ENCODE measurements around the gene NACA2. TPM values are rescaled to one million over a fixed set of nuclear protein-coding genes. Genes with fewer than 3 reads are reported as not detected.

NACA2 gene
- total and polyA plus RNA-seq, 11 donors, result 0.11 TPM; not detected in 10

- intact Hi-C loops (cut with DNase I), result no loop called here
- ATAC-seq (no peak), DNase-seq (no peak)
- Histone ChIP-seq H3K27ac (no peak overlapping the region), H3K36me3 (no peaks in the 10 kb centered on the region), H3K4me3 (no peak overlapping the region), H3K27me3 (peaks cover 0 to 4% (median 0%) of the 10 kb centered on the region in 9 donors), H3K4me1 (no peaks in the 10 kb centered on the region), H3K9me3 (no peaks in the 10 kb centered on the region)
- TF ChIP-seq POLR2A (IDR thresholded peaks at IDR 0.05), result no peak
- no peak for TF ChIP-seq CTCF (IDR thresholded peaks at IDR 0.05)
- WGBS, 4 donors, result 19 to 32% (median 27%) methylated on average over 2 of the region's 2 CpGs
These were observed 36.6 kb upstream of the NACA2 start for GRCh38 chr17:61627658-61628057.

GRCh38 chr17:61627125-61627524 lies 36.1 kb upstream of the NACA2 start:
- Histone ChIP-seq H3K27me3 (peaks cover 0 to 4% (median 0%) of the 10 kb centered on the region in 9 donors), H3K4me1 (no peaks in the 10 kb centered on the region), H3K27ac (no peak overlapping the region), H3K4me3 (no peak overlapping the region), H3K36me3 (no peaks in the 10 kb centered on the region), H3K9me3 (no peaks in the 10 kb centered on the region)
- intact Hi-C loops (cut with DNase I), result no loop called here
- TF ChIP-seq POLR2A (IDR thresholded peaks at IDR 0.05) (no peak), CTCF (IDR thresholded peaks at IDR 0.05) (no peak)
- DNase-seq (no peak), ATAC-seq (no peak)

GRCh38 chr17:61625564-61625963 lies 34.5 kb upstream of the NACA2 start:
- no peaks in the 10 kb centered on the region for H3K36me3 ChIP-seq

GRCh38 chr17:61624951-61625350 lies 33.9 kb upstream of the NACA2 start:
- Histone ChIP-seq H3K9me3 (peaks cover 0 to 11% (median 2%) of the 10 kb centered on the region in 12 donors), H3K27me3 (peaks cover 0 to 4% (median 0%) of the 10 kb centered on the region in 9 donors), H3K4me3 (no peak overlapping the region), H3K36me3 (no peaks in the 10 kb centered on the region), H3K27ac (no peak overlapping the region), H3K4me1 (no peaks in the 10 kb centered on the region)
- ATAC-seq, result no peak
- WGBS, 4 donors, result 72 to 77% (median 76%) methylated on average over 1 of the region's 1 CpG
- DNase-seq, result no peak
- intact Hi-C loops (cut with DNase I), result no loop called here
- TF ChIP-seq POLR2A (IDR thresholded peaks at IDR 0.05), result no peak
- no peak for TF ChIP-seq CTCF (IDR thresholded peaks at IDR 0.05)

More at GRCh38 chr17:61625564-61625963, 34.5 kb upstream of the NACA2 start:
- TF ChIP-seq POLR2A (IDR thresholded peaks at IDR 0.05), result no peak
- TF ChIP-seq CTCF (IDR thresholded peaks at IDR 0.05), result no peak
- Histone ChIP-seq H3K27ac (no peak overlapping the region), H3K9me3 (peaks cover 0 to 5% (median 0%) of the 10 kb centered on the region in 12 donors), H3K4me3 (no peak overlapping the region), H3K4me1 (no peaks in the 10 kb centered on the region), H3K27me3 (peaks cover 0 to 4% (median 0%) of the 10 kb centered on the region in 9 donors)
- intact Hi-C loops (cut with DNase I), result no loop called here
- no peak for DNase-seq
- WGBS, 4 donors, result 87 to 92% (median 89%) methylated on average over 5 of the region's 5 CpGs
- no peak for ATAC-seq
